NT2/D1 (cell line): Measurements from ENCODE around the gene MYCBPAP.

Experiments
- SUZ12 ChIP-seq: IDR thresholded peaks from 2 replicates; pipeline ENCODE4 v1.6.1; 2011; ENCODE audit not compliant: insufficient read length, insufficient read depth; ENCODE audit errors: extremely low read depth
- ZNF274 ChIP-seq: IDR thresholded peaks from 2 replicates; pipeline ENCODE4 v1.6.1; 2011; ENCODE audit warnings: mild to moderate bottlenecking, low read depth, low read length

- no peak for TF ChIP-seq SUZ12
- no peak for TF ChIP-seq ZNF274
These were observed 25.0 kb upstream of the MYCBPAP start for GRCh38 chr17:50483266-50483665.
